ENCODE data around the gene RAP1GAP2. TPM values are rescaled to one million over a fixed set of nuclear protein-coding genes. Genes with fewer than 3 reads are reported as not detected.
"Not testable (repeated sequence)": the region's sequence is repeated elsewhere in the genome, so short reads cannot be mapped to it uniquely, and the experiment has no call there.

RAP1GAP2 gene
- polyA plus RNA-seq, 3 donors, result 3.9 to 17.9 (median 4.7) TPM

DNA sequence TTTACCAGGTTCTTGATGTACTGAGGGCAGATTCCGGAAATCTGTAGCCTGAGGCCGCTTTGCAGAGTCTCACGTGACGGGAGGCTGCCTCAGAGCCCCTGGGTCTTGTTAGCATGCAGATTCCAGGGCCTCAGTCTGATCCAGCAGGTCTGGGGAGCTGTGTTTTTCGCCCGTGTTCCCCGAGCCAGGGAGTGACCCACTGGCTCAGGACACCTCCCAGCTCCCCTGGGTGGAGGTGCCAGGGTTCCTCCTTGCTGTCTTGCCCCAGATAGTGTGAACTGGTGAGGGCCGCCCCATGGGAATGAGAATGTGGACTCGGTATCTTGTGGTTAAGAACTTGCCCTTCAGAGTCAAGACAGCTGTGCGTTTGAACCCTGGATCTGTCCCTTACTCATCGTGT is 168.6 kb downstream of the RAP1GAP2 start:
- H3K27ac ChIP-seq (ENCODE audit: low read depth, low read length), result no peak overlapping the region
- 87 to 92% (median 90%) methylated on average over 11 of the region's 11 CpGs for WGBS, 3 donors

DNA sequence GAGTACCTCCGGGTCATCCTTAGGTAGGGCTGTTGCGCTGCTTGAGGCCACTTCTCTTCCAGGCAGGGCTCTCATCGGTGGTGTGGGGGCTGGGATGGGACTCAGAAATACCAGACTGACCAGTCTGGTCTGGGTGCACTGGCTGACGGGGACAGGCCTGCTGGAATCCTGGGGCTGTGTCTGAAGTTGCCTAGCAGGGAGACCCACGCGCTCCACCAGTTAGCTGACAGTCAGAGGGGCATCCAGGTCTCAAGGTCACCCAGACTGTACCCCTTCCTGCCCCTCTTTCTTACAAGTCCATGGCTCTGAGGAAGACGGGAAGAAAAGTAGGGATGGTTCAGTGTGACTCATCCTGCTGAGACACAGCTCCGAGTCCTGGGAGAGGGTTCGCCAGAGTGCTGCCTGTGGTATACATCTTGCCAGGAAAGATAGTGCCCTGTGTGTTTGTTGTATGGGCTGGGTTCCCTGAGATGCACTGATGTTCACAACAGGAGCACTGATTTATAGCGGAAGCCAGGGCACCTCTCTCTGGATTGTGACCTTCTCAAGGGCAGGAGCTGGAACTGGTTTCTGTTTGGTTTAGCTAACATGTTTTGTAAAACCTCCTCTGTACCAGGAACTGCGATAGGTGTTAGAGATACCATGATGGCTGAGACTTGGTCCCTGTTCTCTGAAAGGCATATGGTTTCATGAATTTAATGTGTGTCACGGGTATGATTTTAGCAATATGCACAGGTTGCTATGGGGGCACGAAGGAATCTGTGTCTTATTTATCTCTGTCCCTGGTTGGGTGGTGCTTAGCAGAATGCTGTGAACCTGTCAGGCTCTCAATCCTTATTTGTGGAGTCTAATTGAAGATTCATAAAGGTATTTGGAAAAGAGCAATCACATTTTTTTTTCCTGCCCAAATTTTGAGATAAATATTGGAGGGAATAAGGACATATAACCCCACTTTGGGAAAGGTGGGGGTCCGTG is 169.7 kb downstream of the RAP1GAP2 start:
- H3K27ac ChIP-seq (ENCODE audit: low read depth, low read length), result no peak overlapping the region
- 66 to 88% (median 84%) methylated on average over 14 of the region's 14 CpGs for WGBS, 3 donors

DNA sequence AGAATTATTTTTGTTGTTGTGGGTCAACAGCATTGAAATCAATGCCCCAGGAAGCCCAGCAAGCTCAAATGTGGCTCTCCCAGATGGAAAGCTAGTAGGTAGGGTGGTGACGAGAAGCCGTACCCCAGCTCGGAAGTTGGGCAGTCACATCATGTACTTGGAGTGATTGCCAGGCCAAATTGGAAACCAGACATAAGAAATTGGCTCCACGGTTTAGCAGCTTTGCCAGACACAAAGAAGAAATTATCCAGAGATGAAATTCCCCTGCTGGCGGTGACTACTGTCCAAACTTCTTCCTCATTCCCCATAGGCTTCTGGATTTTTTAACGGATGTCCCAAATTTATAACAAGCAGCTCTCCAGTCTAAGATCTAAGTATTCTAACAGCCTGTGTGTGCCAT is 171.3 kb downstream of the RAP1GAP2 start:
- 63 to 84% (median 65%) methylated on average over 6 of the region's 6 CpGs for WGBS, 3 donors
- H3K27ac ChIP-seq (ENCODE audit: low read depth, low read length), result no peak overlapping the region

GRCh38 chr17:2971851-2972250 is 175.6 kb downstream of the RAP1GAP2 start:
- 89 to 94% (median 94%) methylated on average over 2 of the region's 2 CpGs for WGBS, 3 donors
- no peak overlapping the region for H3K27ac ChIP-seq (ENCODE audit: low read depth, low read length)

DNA sequence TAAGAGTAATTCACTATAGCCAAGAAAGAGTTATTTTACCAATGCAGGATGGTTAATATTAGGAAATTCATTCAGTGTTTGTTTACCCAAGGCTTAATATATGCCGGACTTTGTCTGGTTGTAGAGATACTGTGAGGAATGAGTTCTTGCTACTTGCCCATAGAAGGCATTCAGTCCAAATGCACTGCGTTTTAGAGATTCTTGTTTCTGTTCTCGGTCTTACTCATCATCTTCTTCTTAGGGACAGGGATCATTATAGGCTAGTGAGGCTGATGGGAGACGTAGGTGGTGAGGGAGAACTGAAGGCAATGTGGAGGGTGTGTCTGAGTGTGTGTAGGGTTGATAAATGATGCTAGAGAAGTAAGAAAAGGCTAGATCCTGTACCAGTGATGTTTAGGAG is 176.5 kb downstream of the RAP1GAP2 start:
- H3K27ac ChIP-seq (ENCODE audit: low read depth, low read length), result no peak overlapping the region
- 74 to 90% (median 82%) methylated on average over 4 of the region's 4 CpGs for WGBS, 3 donors

- WGBS, 3 donors, result 93 to 99% (median 97%) methylated on average over 1 of the region's 1 CpG
Measured at GRCh38 chr17:2974347-2974746, 178.1 kb downstream of the RAP1GAP2 start.

DNA sequence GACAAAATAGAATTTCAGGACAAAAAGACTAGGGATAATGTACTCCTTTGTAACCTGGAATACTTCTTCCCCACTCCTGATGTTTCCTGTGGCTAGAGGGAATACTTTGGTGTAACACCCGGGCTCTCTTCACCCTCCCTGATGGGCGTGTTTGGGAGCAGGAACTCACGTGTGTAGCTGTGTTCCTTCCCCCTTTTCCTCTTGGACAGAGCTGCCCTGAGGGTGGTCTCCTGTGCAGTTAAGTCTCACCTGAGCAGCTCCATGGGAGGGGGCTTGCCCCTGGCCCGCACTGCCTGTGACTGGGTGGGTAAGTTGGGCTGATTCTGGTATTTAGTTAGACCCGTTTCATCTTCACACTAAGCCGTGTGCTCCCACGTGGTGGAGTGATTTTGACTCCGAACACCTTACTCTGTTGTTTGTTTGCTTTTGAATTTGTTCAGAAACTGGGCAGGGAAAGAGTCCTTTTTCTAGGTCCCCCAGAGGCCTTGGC is 179.3 kb downstream of the RAP1GAP2 start:
- no peak overlapping the region for H3K27ac ChIP-seq (ENCODE audit: low read depth, low read length)
- 55 to 62% (median 56%) methylated on average over 8 of the region's 8 CpGs for WGBS, 3 donors

More at GRCh38 chr17:2974347-2974746, 178.1 kb downstream of the RAP1GAP2 start:
- no peak overlapping the region for H3K27ac ChIP-seq (ENCODE audit: low read depth, low read length)

GRCh38 chr17:2977157-2977556 is 180.9 kb downstream of the RAP1GAP2 start:
- no peak overlapping the region for H3K27ac ChIP-seq (ENCODE audit: low read depth, low read length)
- WGBS, 3 donors, result 97 to 98% (median 97%) methylated on average over 3 of the region's 3 CpGs

DNA sequence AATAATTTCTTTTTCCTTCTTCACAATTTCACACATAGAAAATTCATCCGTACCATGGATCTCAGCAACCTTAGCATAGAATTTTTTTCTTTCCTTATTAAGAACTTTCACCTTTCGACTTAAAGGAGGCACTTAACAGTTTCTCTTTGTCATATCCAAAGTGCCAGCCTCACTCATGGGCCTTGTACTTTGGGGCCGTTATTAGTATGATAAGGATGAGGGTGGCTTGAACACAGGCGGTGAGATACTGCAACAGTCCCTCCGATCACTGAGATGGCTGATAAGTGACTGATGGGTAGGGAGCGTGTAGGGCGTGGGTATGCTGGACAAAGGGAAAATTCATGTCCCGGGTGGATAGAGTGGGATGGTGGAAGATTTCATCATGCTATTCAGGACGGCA is 181.9 kb downstream of the RAP1GAP2 start:
- WGBS, 3 donors, result 84 to 91% (median 87%) methylated on average over 9 of the region's 9 CpGs
- H3K27ac ChIP-seq (ENCODE audit: low read depth, low read length), result no peak overlapping the region

DNA sequence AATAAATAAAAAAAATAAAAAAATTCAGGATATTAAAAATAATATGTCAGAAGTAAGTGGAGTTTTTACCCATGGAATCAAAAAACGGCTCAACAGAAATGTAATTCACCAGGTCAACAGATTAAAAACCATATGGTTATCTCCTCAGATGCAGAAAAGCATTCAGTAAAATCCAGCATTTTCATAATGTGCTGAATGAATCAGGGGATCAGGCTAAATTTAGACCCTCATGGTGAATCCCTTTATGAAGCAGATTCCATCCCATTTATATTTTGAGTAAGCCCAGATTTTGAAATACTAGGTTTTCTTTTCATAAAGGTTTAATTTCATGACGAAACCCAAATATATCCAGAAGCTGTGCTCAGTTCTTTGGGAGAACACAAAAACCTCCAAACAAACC is 182.8 kb downstream of the RAP1GAP2 start:
- WGBS, 3 donors, result 89 to 96% (median 92%) methylated on average over 2 of the region's 2 CpGs
- no peak overlapping the region for H3K27ac ChIP-seq (ENCODE audit: low read depth, low read length)

GRCh38 chr17:2980211-2980903 is 184.1 kb downstream of the RAP1GAP2 start:
- WGBS, 3 donors, result 94 to 96% (median 96%) methylated on average over 13 of the region's 13 CpGs

DNA sequence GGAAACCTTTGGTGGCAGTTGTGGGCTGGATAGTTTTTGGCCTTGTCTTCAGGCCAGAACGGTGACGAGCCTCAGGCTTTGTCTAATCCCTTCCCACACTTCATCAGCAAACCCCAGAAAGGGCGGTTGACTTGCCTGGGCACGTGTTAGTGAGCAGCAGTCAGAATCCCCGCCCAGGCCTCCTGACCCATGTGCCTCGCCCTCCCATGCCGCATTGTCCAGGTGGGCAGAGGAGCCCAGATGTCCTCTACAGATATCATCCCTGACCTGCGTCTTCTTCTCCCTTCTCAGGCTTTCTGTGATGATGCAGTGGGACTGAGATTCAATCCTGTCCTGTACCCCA is 184.6 kb downstream of the RAP1GAP2 start:
- H3K27ac ChIP-seq (ENCODE audit: low read depth, low read length), result no peak overlapping the region
- 95 to 96% (median 96%) methylated on average over 8 of the region's 8 CpGs for WGBS, 3 donors

More at GRCh38 chr17:2980211-2980903, 184.1 kb downstream of the RAP1GAP2 start:
- H3K27ac ChIP-seq (ENCODE audit: low read depth, low read length), result no peak overlapping the region

GRCh38 chr17:2981325-2981724 is 185.1 kb downstream of the RAP1GAP2 start:
- no peak overlapping the region for H3K27ac ChIP-seq (ENCODE audit: low read depth, low read length)
- 88 to 91% (median 90%) methylated on average over 6 of the region's 6 CpGs for WGBS, 3 donors

- no peak overlapping the region for H3K27ac ChIP-seq (ENCODE audit: low read depth, low read length)
- 51 to 76% (median 66%) methylated on average over 18 of the region's 18 CpGs for WGBS, 3 donors
Measured at GRCh38 chr17:2982854-2983253, 186.6 kb downstream of the RAP1GAP2 start.

GRCh38 chr17:2983255-2983654 is 187.0 kb downstream of the RAP1GAP2 start:
- no peak overlapping the region for H3K27ac ChIP-seq (ENCODE audit: low read depth, low read length)

GRCh38 chr17:2985318-2985717 is 189.1 kb downstream of the RAP1GAP2 start:
- 90 to 92% (median 91%) methylated on average over 5 of the region's 5 CpGs for WGBS, 3 donors
- no peak overlapping the region for H3K27ac ChIP-seq (ENCODE audit: low read depth, low read length)

More at GRCh38 chr17:2983255-2983654, 187.0 kb downstream of the RAP1GAP2 start:
- WGBS, 3 donors, result 74 to 83% (median 82%) methylated on average over 9 of the region's 9 CpGs

DNA sequence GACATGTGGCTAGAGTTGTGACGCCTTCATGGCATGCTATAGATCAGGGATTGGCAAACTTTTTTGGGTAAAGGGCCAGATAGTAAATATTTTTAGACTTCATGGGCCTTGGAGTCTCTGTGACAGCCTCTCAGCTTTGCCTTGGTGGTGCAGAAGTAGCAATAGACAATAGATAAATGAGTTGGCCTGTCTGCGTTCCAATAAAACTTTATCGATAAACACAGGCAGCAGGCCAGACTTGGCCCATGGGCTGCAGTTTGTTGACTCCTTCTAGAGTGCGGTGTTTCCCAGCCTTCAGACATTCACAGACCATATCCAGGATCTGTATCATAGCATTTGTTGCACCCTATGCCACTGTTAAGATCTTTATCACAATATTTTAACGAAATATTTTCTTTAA is 190.7 kb downstream of the RAP1GAP2 start:
- no peak overlapping the region for H3K27ac ChIP-seq (ENCODE audit: low read depth, low read length)
- WGBS, 3 donors, result 95 to 97% (median 96%) methylated on average over 5 of the region's 5 CpGs

DNA sequence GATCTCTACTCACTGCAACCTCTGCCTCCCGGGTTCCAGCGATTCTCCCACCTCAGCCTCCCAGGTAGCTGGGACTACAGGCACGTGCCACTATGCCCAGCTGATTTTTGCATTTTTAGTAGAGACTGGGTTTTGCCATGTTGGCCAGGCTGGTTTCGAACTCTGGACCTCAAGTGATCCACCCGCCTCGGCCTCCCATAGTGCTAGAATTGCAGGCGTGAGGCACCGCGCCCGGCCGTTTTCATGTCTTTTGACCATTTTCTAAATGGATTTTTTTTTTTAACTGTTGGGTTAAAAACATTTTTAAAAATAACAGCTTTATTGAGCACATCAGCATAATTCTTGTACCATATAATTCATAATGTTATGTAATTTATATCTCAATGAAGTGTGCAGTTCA is 193.2 kb downstream of the RAP1GAP2 start:
- H3K27ac ChIP-seq (ENCODE audit: low read depth, low read length), result not testable (repeated sequence)
- 91 to 96% (median 93%) methylated on average over 11 of the region's 11 CpGs for WGBS, 3 donors

GRCh38 chr17:2989855-2990254 is 193.6 kb downstream of the RAP1GAP2 start:
- H3K27ac ChIP-seq (ENCODE audit: low read depth, low read length), result no peak overlapping the region
- WGBS, 3 donors, result 82 to 97% (median 96%) methylated on average over 3 of the region's 3 CpGs

Data from adipose tissue (tissue), 3 donors.